Activated CD4-positive, alpha-beta T cell treated with anti-CD3 and anti-CD28 coated beads, Interleukin-2, amount 50 U/mL, for 48 hours (primary cell): ENCODE measurements around the gene CDPF1.
"Not testable (repeated sequence)": the region's sequence is repeated elsewhere in the genome, so short reads cannot be mapped to it uniquely, and the experiment has no call there.

Experiments
- DNase-seq, 2 experiments: peaks; one replicate each; pipeline ENCODE4 v3.0.0-alpha.2; 2020

CDPF1 gene

GRCh38 chr22:46224044-46224897 is 25.8 kb downstream of the CDPF1 start:
- DNase-seq = no peak

GRCh38 chr22:46220921-46221320 is 29.2 kb downstream of the CDPF1 start:
- DNase-seq = peak in 1 of 2 experiments; percentile 10

- DNase-seq = no peak
These were observed 30.5 kb downstream of the CDPF1 start for GRCh38 chr22:46219636-46220035.

GRCh38 chr22:46214616-46215015 is 35.5 kb downstream of the CDPF1 start:
- no peak for DNase-seq

GRCh38 chr22:46214149-46214548 is 35.9 kb downstream of the CDPF1 start:
- no peak for DNase-seq

- peak in 1 of 2 experiments; percentile 9 for DNase-seq
These were observed 37.0 kb downstream of the CDPF1 start for GRCh38 chr22:46213052-46213451.

- DNase-seq = no peak
These were observed 37.9 kb downstream of the CDPF1 start for GRCh38 chr22:46212195-46212594.

GRCh38 chr22:46209262-46209661 is 40.8 kb downstream of the CDPF1 start:
- no peak for DNase-seq

- DNase-seq = no peak
These were observed 46.5 kb downstream of the CDPF1 start for GRCh38 chr22:46203601-46203980.

- no peak for DNase-seq
These were observed 47.0 kb downstream of the CDPF1 start for GRCh38 chr22:46202897-46203600.

- DNase-seq = no peak
These were observed 48.9 kb downstream of the CDPF1 start for GRCh38 chr22:46201059-46201757.

GRCh38 chr22:46198806-46199205 is 51.3 kb downstream of the CDPF1 start:
- not testable (repeated sequence) for DNase-seq

GRCh38 chr22:46198274-46198673 is 51.8 kb downstream of the CDPF1 start:
- DNase-seq = no peak

- no peak for DNase-seq
These were observed 53.8 kb downstream of the CDPF1 start for GRCh38 chr22:46196278-46196677.

- no peak for DNase-seq
These were observed 54.5 kb downstream of the CDPF1 start for GRCh38 chr22:46195487-46196165.
